Esophagus muscularis mucosa (tissue), 4 donors: ENCODE results near the gene SYNDIG1.

Experiments
- EP300 ChIP-seq: sonication (generic); formaldehyde crosslinking; IDR thresholded peaks from one replicate; pipeline ENCODE4 v1.6.1; 2017; ENCODE audit warnings: antibody characterized with exemption
- POLR2AphosphoS5 ChIP-seq, 2 donors: sonication (generic); formaldehyde crosslinking; IDR thresholded peaks; one replicate each; pipeline ENCODE4 v1.6.1; 2017; ENCODE audit warnings: antibody characterized with exemption in 2 of 2
- TF ChIP-seq, protein P1 (sequence below), 3 experiments: fragments of 200-600 bp in 2 of 3; fragments of 450-650 bp in 1 of 3; sonication (generic) in 2 of 3; IDR thresholded peaks; one replicate each; pipeline ENCODE4 v1.5.1; 2017 to 2019; ENCODE audit warnings: antibody characterized with exemption in 3 of 3, mild to moderate bottlenecking in 2 of 3, moderate library complexity in 1 of 3

DNA sequence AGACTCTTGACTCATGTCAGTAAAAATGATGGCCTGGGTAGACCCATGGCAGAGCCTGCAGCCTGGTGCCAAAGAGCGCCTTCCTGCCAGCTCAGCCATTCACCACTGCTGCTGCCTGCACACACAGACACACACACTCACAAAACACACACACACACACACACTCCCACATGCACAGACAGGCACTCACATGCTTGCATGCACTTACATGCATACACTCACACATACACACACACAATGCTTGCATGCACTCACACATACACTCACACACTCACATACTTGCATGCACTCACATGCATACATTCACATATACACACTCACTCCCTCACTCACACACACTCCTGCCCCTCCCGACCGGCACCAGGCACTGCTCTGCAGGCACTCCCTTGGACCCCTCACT is 18.0 kb upstream of the SYNDIG1 start:
- TF ChIP-seq, protein P1, sequence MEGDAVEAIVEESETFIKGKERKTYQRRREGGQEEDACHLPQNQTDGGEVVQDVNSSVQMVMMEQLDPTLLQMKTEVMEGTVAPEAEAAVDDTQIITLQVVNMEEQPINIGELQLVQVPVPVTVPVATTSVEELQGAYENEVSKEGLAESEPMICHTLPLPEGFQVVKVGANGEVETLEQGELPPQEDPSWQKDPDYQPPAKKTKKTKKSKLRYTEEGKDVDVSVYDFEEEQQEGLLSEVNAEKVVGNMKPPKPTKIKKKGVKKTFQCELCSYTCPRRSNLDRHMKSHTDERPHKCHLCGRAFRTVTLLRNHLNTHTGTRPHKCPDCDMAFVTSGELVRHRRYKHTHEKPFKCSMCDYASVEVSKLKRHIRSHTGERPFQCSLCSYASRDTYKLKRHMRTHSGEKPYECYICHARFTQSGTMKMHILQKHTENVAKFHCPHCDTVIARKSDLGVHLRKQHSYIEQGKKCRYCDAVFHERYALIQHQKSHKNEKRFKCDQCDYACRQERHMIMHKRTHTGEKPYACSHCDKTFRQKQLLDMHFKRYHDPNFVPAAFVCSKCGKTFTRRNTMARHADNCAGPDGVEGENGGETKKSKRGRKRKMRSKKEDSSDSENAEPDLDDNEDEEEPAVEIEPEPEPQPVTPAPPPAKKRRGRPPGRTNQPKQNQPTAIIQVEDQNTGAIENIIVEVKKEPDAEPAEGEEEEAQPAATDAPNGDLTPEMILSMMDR (IDR thresholded peaks at IDR 0.05), result no peak
- no peak for TF ChIP-seq POLR2AphosphoS5 (IDR thresholded peaks at IDR 0.05)
- TF ChIP-seq EP300, result no peak
